ENCODE data around the gene PALLD. TPM values are rescaled to one million over a fixed set of nuclear protein-coding genes. Genes with fewer than 3 reads are reported as not detected.

The PALLD gene
- total and polyA plus RNA-seq, 2 of the 8 experiments (the other 6 are each of a cell fraction or from before 2014, with no cell fraction given): 10.5 to 25.0 TPM

DNA sequence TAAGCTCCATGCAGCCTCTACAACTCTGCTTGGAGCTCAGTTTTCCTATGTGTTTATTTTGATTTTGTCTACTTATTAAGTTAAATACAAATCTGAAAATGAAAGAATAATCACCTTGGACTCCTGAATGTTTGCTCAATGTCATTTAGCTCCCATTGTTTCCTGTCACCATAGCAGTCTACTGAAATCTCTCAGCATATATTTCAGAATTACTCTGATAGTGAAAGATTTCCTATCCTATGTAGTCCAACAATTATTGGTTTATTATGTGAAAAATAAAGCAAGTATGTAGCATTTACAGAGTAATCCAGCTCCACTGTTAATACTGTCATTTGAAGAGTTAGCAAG is 344.8 kb downstream of the PALLD start:
- peak overlapping the region in 2 of 4 experiments; percentile 14 to 42; a peak in 2 of 8 replicates for H3K4me3 ChIP-seq (ENCODE audit: extremely low read depth in 1 of 4, insufficient read depth in 2 of 4, low read depth in 3 of 4, low read length in 4 of 4)
- no peak overlapping the region for H4K5ac ChIP-seq (ENCODE audit: insufficient read length, low read depth, low read length)
- H2BK5ac ChIP-seq (ENCODE audit: low read depth, low read length): peak overlapping the region; percentile 91; the same call in 1 of the 2 replicates
- H3K9me3 ChIP-seq (ENCODE audit: insufficient read depth in 2 of 2, low read depth in 1 of 2, low read length in 1 of 2): no peaks in the 10 kb centered on the region; a peak in 1 of 4 replicates
- peak overlapping the region; percentile 64 for H3K18ac ChIP-seq (ENCODE audit: extremely low read depth, low read length)
- H2AK5ac ChIP-seq (ENCODE audit: low read depth, low read length): no peak overlapping the region
- no peak overlapping the region for H3K14ac ChIP-seq (ENCODE audit: insufficient read length)
- no peaks in the 10 kb centered on the region for H3K27me3 ChIP-seq (replicated peaks in 1 of 4; ENCODE audit: control insufficient read depth in 3 of 4, extremely low read depth in 1 of 4, insufficient read depth in 3 of 4, low read length in 3 of 4)
- H2AFZ ChIP-seq (ENCODE audit: low read length): no peak overlapping the region
- POLR2A ChIA-PET (ENCODE audit: partially characterized antibody): interaction anchor here (0.6 to 3.9 kb wide), 7 partner anchors 9 to 49 kb away, joined by 3 to 32 read pairs (median 6); no protein-coding TSS in a partner anchor
- peaks cover 0 to 41% of the 10 kb centered on the region in 2 experiments; a peak in 2 of 4 replicates for H3K79me2 ChIP-seq (ENCODE audit: control insufficient read depth in 1 of 2, insufficient read depth in 2 of 2, low read length in 2 of 2)
- H2BK12ac ChIP-seq (ENCODE audit: low read depth, low read length): peak overlapping the region; percentile 55; the same call in 1 of the 2 replicates
- peak overlapping the region; percentile 16 to 62 for H3K4me2 ChIP-seq (ENCODE audit: insufficient read depth in 1 of 2, low read depth in 2 of 2, low read length in 2 of 2)
- no peak overlapping the region for H3K56ac ChIP-seq (replicated peaks; ENCODE audit: insufficient read length, low read depth, low read length)
- CTCF ChIA-PET (ENCODE audit: partially characterized antibody): interaction anchor here (0.5 to 1.9 kb wide), 10 partner anchors 10 to 590 kb away, joined by 3 to 7 read pairs (median 3); no protein-coding TSS in a partner anchor
- FAIRE-seq (no peak), DNase-seq (ENCODE audit: low read depth in 1 of 2, low spot score in 2 of 2) (no peak)
- H4K91ac ChIP-seq (replicated peaks; ENCODE audit: insufficient read length, low read length): no peak overlapping the region
- H3K9ac ChIP-seq (replicated peaks in 1 of 4; ENCODE audit: extremely low read depth in 1 of 4, low read depth in 3 of 4, low read length in 3 of 4): no peak overlapping the region; a peak in 1 of 7 replicates
- H2BK15ac ChIP-seq (ENCODE audit: low read length): no peak overlapping the region
- peak overlapping the region; percentile 69 for H2BK120ac ChIP-seq (replicated peaks; ENCODE audit: low read depth, low read length)
- H3K36me3 ChIP-seq (ENCODE audit: control insufficient read depth in 2 of 4, insufficient read depth in 4 of 4, low read length in 3 of 4): 0 out of 8 replicates have a peak, but pooled peaks cover 0 to 5% (median 0%) of the 10 kb centered on the region in 4 experiments
- H2BK20ac ChIP-seq (ENCODE audit: low read length): peak overlapping the region; percentile 76; the same call in 1 of the 2 replicates
- peaks cover 5 to 34% (median 20%) of the 10 kb centered on the region in 4 experiments for H3K4me1 ChIP-seq (replicated peaks in 1 of 4; ENCODE audit: control insufficient read depth in 3 of 4, insufficient read depth in 4 of 4, low read length in 3 of 4)
- H3K23me2 ChIP-seq (ENCODE audit: low read depth, low read length): no peaks in the 10 kb centered on the region
- H3K79me1 ChIP-seq (ENCODE audit: low read depth, low read length): no peaks in the 10 kb centered on the region
- peak overlapping the region; percentile 58; the same call in 1 of the 2 replicates for H3K27ac ChIP-seq (ENCODE audit: low read depth, low read length)
- no peak overlapping the region for H3K23ac ChIP-seq (ENCODE audit: insufficient read length)
- H3K4ac ChIP-seq (replicated peaks; ENCODE audit: insufficient read length, low read depth, low read length): no peak overlapping the region
- H4K20me1 ChIP-seq (replicated peaks in 1 of 2; ENCODE audit: control insufficient read depth in 1 of 2, insufficient read depth in 2 of 2, low read length in 2 of 2): peaks cover 0 to 2% of the 10 kb centered on the region in 2 experiments
- no peak overlapping the region for H4K8ac ChIP-seq (ENCODE audit: extremely low read depth, insufficient read depth, low read length)
- TF ChIP-seq BCL11A (IDR thresholded peaks at IDR 0.05; ENCODE audit: low read depth in 2 of 2, low read length in 2 of 2) (no peak), MAFK (IDR thresholded peaks at IDR 0.05; ENCODE audit: low read depth, low read length) (no peak)

Data from H1 (cell line).